K562 (cell line): ENCODE data around the gene UQCRHL. TPM values are rescaled to one million over a fixed set of nuclear protein-coding genes. Genes with fewer than 3 reads are reported as not detected.
A peak's percentile ranks its signal among the peaks of the same experiment; 100 is the strongest.

Source experiments
- ETS2 ChIP-seq: IDR thresholded peaks from 2 replicates; pipeline ENCODE4 v1.6.1; 2016; ENCODE audit warnings: borderline replicate concordance, missing genetic modification characterization, mild to moderate bottlenecking, moderate library complexity, missing compliant biosample characterization; ENCODE audit not compliant: poor library complexity, severe bottlenecking
- GTF3C2 ChIP-seq: IDR thresholded peaks from 3 replicates; pipeline ENCODE4 v1.6.1; 2011; ENCODE audit warnings: borderline replicate concordance, mild to moderate bottlenecking, moderate library complexity; ENCODE audit not compliant: insufficient read length; ENCODE audit errors: extremely low read depth
- HDGF ChIP-seq: fragments of 450-650 bp; IDR thresholded peaks from 2 replicates; pipeline ENCODE4 v1.6.1; 2016
- HIVEP1 ChIP-seq: fragments of 250-450 bp; sonication (Bioruptor Pico); IDR thresholded peaks from 2 replicates; pipeline ENCODE4 v1.4.0; 2020; ENCODE audit warnings: mild to moderate bottlenecking
- HNRNPH1 ChIP-seq: fragments of 200-400 bp; formaldehyde crosslinking; optimal IDR thresholded peaks from 2 replicates; pipeline ENCODE3; 2017; ENCODE audit warnings: low read depth, mild to moderate bottlenecking, low read length, moderate library complexity
- KDM5B ChIP-seq: fragments of 200-600 bp; sonication (generic); IDR thresholded peaks from 2 replicates; pipeline ENCODE4 v1.6.1; 2012; ENCODE audit warnings: low read depth, mild to moderate bottlenecking, moderate library complexity, low read length, control low read depth, inconsistent platforms; ENCODE audit not compliant: insufficient replicate concordance
- MCM7 ChIP-seq, 2 experiments: fragments of 450-650 bp; IDR thresholded peaks; 2 replicates each; pipeline ENCODE4 v1.6.1; 2016 to 2018
- MEIS2 ChIP-seq: fragments of 450-650 bp; IDR thresholded peaks from 2 replicates; pipeline ENCODE4 v1.6.1; 2014; ENCODE audit warnings: mild to moderate bottlenecking; ENCODE audit not compliant: partially characterized antibody
- MIER1 ChIP-seq: fragments of 450-650 bp; IDR thresholded peaks from 2 replicates; pipeline ENCODE4 v1.6.1; 2016; ENCODE audit warnings: antibody characterized with exemption, mild to moderate bottlenecking, low read depth
- NFATC3 ChIP-seq: fragments of 450-650 bp; IDR thresholded peaks from 2 replicates; pipeline ENCODE4 v1.6.1; 2017; ENCODE audit warnings: mild to moderate bottlenecking
- NFIC ChIP-seq: fragments of 450-650 bp; IDR thresholded peaks from 2 replicates; pipeline ENCODE4 v1.6.1; 2017; ENCODE audit warnings: mild to moderate bottlenecking, inconsistent platforms
- NR4A1 ChIP-seq, 2 experiments: fragments of 250-450 bp in 1 of 2; fragments of 450-650 bp in 1 of 2; sonication (Bioruptor Pico) in 1 of 2; IDR thresholded peaks; 2 replicates each; pipeline versions ENCODE4 v1.4.0 to v1.6.1; 2016 to 2020; ENCODE audit warnings: mild to moderate bottlenecking in 2 of 2, missing compliant biosample characterization in 1 of 2, missing genetic modification characterization in 1 of 2, moderate library complexity in 1 of 2
- POLR2AphosphoS2 ChIP-seq: IDR thresholded peaks from 2 replicates; pipeline ENCODE4 v1.6.1; 2012; ENCODE audit warnings: low read length, improper control_type of control experiment
- REST ChIP-seq, 2 experiments: fragments of 450-650 bp; formaldehyde crosslinking in 1 of 2; IDR thresholded peaks; 2 replicates each; pipeline versions ENCODE4 v1.4.0 to v1.6.1; 2014 to 2020; ENCODE audit warnings: mild to moderate bottlenecking in 2 of 2, borderline replicate concordance in 1 of 2, low read depth in 1 of 2
- RHOXF2B ChIP-seq: fragments of 250-450 bp; sonication (Bioruptor Pico); conservative IDR thresholded peaks from 2 replicates; pipeline ENCODE4 v1.5.1; 2021
- ZNF41 ChIP-seq: fragments of 250-450 bp; sonication (Bioruptor Pico); conservative IDR thresholded peaks from 2 replicates; pipeline ENCODE4 v1.4.0; 2020; ENCODE audit warnings: mild to moderate bottlenecking
- ZSCAN29 ChIP-seq: fragments of 450-650 bp; IDR thresholded peaks from 2 replicates; pipeline ENCODE4 v1.6.1; 2017
- polyA plus RNA-seq, 8 experiments: library from polyadenylated mRNA; depleted of rRNA in 4 of 8; stranded (reverse) in 5 of 8; unstranded in 3 of 8; fragments of >200 nt; fragmentation: Nextera tagmentation in 2 of 8; fragmentation: Illumina TruSeq in 1 of 8; extraction: Ambion mirVana in 2 of 8; extraction: Trizol in 1 of 8; gene quantifications; 2 replicates each; pipeline versions ENCODE4 v1.2.1 to v1.2.3, GENCODE V29; 2011 to 2014; ENCODE audit warnings: inconsistent platforms in 1 of 8, missing spikeins in 1 of 8
- total RNA-seq, 7 experiments: library from RNA; depleted of rRNA in 6 of 7; stranded (reverse); fragments of >200 nt in 6 of 7; fragmentation: Illumina TruSeq in 2 of 7; extraction: Trizol in 2 of 7; gene quantifications; 2 replicates each; pipeline versions ENCODE4 v1.2.1 to v1.2.3, GENCODE V29; 2011 to 2021; ENCODE audit warnings: low replicate concordance in 1 of 7

The UQCRHL gene
- total and polyA plus RNA-seq, 9 of the 15 experiments (the other 6 are each of a cell fraction or from before 2014, with no cell fraction given): 5.1 to 41.3 (median 21.8) TPM

GRCh38 chr1:15835741-15836510, 28.5 kb upstream of the UQCRHL start (continued):
- no peak for TF ChIP-seq REST (IDR thresholded peaks at IDR 0.05; ENCODE audit: borderline replicate concordance)
- TF ChIP-seq REST (CRISPR knock-in tag; IDR thresholded peaks at IDR 0.05; ENCODE audit: low read depth): peak; percentile 74; the same call in 1 of the 2 replicates
- TF ChIP-seq NR4A1 (CRISPR knock-in tag; IDR thresholded peaks at IDR 0.05): peak; percentile 95
- TF ChIP-seq NR4A1 (tag; IDR thresholded peaks at IDR 0.05): peak; percentile 66; the same call in 1 of the 2 replicates
- TF ChIP-seq NFATC3: no peak
- no peak for TF ChIP-seq MCM7 (IDR thresholded peaks at IDR 0.05)
- TF ChIP-seq MEIS2: peak; percentile 99
- no peak for TF ChIP-seq MIER1
- TF ChIP-seq RHOXF2B: 0 out of 2 replicates have a peak, but pooled peaks have one; percentile 62
- TF ChIP-seq HNRNPH1: no peak
- peak; percentile 47 for TF ChIP-seq KDM5B
- TF ChIP-seq HDGF: no peak
- no peak for TF ChIP-seq ZSCAN29
- TF ChIP-seq ZNF41: peak; percentile 86
- TF ChIP-seq HIVEP1: peak; percentile 86; the same call in 1 of the 2 replicates
- no peak for TF ChIP-seq GTF3C2
- TF ChIP-seq POLR2AphosphoS2: peak; percentile 96
- no peak for TF ChIP-seq ETS2 (tag)
- TF ChIP-seq NFIC: no peak
